Calu3 (cell line): ENCODE data around the gene TMEM131L. TPM values are rescaled to one million over a fixed set of nuclear protein-coding genes. Genes with fewer than 3 reads are reported as not detected.

ENCODE experiments used
- BruUV-seq: library from RNA; stranded (reverse); fragments of 400-500 nt; replicated peaks from 2 replicates; lab custom pipeline; 2021; lab: Mats Ljungman, UMichigan
- CTCF ChIA-PET: fragments of 300-600 bp; sonication (Branson Sonifier 250); formaldehyde crosslinking; loops from one replicate; lab custom pipeline; 2022; ENCODE audit warnings: antibody characterized with exemption; lab: Charles Lee
- DNase-seq: peaks from one replicate; pipeline ENCODE4 v3.0.0; 2022
- H3K27ac Mint-ChIP-seq: one replicate; pipeline ENCODE4 v1.8.0; 2022; ENCODE audit warnings: mixed read lengths; ENCODE audit not compliant: unreplicated experiment
- H3K27me3 Mint-ChIP-seq: one replicate; pipeline ENCODE4 v1.8.0; 2022; ENCODE audit warnings: mixed read lengths; ENCODE audit not compliant: unreplicated experiment
- H3K36me3 Mint-ChIP-seq: one replicate; pipeline ENCODE4 v1.8.0; 2022; ENCODE audit warnings: mild to moderate bottlenecking, moderate library complexity, mixed read lengths; ENCODE audit not compliant: insufficient read depth, unreplicated experiment
- H3K4me1 Mint-ChIP-seq: one replicate; pipeline ENCODE4 v1.8.0; 2022; ENCODE audit warnings: mild to moderate bottlenecking, low read depth, mixed read lengths; ENCODE audit not compliant: unreplicated experiment
- H3K4me3 Mint-ChIP-seq: one replicate; pipeline ENCODE4 v1.8.0; 2022; ENCODE audit warnings: mild to moderate bottlenecking, low read depth, moderate library complexity, mixed read lengths; ENCODE audit not compliant: unreplicated experiment
- H3K9me3 Mint-ChIP-seq: one replicate; pipeline ENCODE4 v1.8.0; 2022; ENCODE audit warnings: low read depth, mixed read lengths; ENCODE audit not compliant: unreplicated experiment
- intact Hi-C: fragments of 100-400 bp; cut with micrococcal nuclease; formaldehyde crosslinking; loops from one replicate; pipeline ENCODE4 v1.10.0; 2022; ENCODE audit not compliant: unreplicated experiment
- total RNA-seq: library from RNA; stranded (reverse); gene quantifications from 2 replicates; pipeline ENCODE4 v1.2.3, GENCODE V29; 2022
- TF ChIP-seq, protein P1 (sequence below): fragments of 200-600 bp; IDR thresholded peaks from one replicate; pipeline ENCODE4 v1.8.0; 2022; ENCODE audit warnings: antibody characterized with exemption; ENCODE audit not compliant: unreplicated experiment

The TMEM131L gene
- total RNA-seq, 1 experiment from 2014 or later: 9.4 TPM

DNA sequence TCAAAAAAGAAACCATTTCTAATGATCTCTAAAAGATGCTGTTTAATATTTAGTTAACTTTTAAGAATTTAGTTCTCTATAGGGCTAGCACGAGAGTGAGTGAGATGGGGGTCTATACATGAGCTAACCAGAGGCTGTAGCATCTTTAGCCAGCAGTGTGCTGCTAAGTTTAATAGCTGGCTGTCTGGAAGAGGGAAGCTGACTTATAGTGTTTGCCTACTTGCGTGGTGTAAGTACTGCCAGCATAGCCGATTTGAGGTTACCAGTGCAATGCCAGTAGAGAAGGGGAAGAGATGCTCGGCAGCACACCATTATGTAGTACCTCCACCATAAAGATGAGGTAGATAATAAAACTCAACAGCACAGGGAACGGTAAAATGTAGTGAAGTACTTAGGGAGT, 47.1 kb upstream of the TMEM131L start:
- Mint-ChIP-seq H3K9me3 (no peaks in the 10 kb centered on the region), H3K27ac (no peak overlapping the region), H3K4me3 (no peak overlapping the region), H3K27me3 (no peaks in the 10 kb centered on the region), H3K4me1 (no peaks in the 10 kb centered on the region), H3K36me3 (no peaks in the 10 kb centered on the region)
- intact Hi-C loops: no loop called here
- no peak for DNase-seq
- CTCF ChIA-PET: no interaction called here
- BruUV-seq: no TSS peak
- TF ChIP-seq, protein P1, sequence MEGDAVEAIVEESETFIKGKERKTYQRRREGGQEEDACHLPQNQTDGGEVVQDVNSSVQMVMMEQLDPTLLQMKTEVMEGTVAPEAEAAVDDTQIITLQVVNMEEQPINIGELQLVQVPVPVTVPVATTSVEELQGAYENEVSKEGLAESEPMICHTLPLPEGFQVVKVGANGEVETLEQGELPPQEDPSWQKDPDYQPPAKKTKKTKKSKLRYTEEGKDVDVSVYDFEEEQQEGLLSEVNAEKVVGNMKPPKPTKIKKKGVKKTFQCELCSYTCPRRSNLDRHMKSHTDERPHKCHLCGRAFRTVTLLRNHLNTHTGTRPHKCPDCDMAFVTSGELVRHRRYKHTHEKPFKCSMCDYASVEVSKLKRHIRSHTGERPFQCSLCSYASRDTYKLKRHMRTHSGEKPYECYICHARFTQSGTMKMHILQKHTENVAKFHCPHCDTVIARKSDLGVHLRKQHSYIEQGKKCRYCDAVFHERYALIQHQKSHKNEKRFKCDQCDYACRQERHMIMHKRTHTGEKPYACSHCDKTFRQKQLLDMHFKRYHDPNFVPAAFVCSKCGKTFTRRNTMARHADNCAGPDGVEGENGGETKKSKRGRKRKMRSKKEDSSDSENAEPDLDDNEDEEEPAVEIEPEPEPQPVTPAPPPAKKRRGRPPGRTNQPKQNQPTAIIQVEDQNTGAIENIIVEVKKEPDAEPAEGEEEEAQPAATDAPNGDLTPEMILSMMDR: no peak

DNA sequence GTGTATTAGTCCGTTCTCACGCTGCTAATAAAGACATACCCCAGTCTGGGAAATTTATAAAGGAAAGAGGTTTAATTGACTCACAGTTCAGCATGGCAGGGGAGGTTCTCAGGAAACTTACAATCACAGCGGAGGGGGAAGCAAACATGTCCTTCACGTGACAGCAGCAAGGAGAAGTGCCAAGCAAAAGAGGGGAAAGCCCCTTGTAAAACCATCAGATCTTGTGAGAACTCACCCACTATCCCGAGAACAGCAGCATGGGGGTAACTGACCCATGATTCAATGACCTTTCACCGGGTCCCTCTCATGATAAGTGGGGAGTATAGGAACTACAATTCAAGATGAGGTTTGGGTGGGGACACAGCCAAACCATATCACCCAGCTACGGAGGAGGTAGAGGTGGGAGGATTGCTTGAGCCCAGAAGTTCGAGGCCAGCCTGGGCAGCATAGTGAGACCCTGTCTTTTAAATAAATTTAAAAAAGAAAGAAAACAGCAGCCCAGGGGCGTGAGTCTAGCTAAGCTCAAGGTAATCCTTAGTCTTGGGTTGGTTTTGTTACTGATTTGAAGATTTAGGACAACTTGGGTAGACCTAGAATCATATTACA, 46.4 kb upstream of the TMEM131L start:
- CTCF ChIA-PET: no interaction called here
- no peak for DNase-seq
- BruUV-seq: no TSS peak
- no peak overlapping the region for H3K4me3 Mint-ChIP-seq
- intact Hi-C loops: no loop called here
- TF ChIP-seq, protein P1: no peak
- H3K27me3 Mint-ChIP-seq: no peaks in the 10 kb centered on the region
- no peaks in the 10 kb centered on the region for H3K36me3 Mint-ChIP-seq
- H3K4me1 Mint-ChIP-seq: no peaks in the 10 kb centered on the region
- H3K27ac Mint-ChIP-seq: no peak overlapping the region
- no peaks in the 10 kb centered on the region for H3K9me3 Mint-ChIP-seq

DNA sequence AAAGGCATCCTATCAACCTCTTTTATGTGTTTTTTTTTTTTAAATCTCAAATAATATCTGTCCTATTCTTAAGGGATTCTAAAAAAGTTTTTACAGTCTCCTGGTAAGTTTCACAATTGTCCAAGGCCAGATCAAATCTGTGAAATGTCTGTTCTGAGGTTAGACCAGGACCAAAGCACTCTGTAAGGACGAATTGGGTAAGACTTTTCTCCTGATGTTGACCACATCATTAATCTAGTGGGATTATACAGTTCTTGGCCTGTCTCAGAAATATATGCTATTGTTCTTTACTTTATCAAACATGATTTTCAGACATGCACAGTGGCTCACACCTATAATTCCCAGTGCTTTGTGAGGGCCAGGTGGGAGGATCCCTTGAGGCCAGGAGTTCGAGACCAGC, 45.8 kb upstream of the TMEM131L start:
- TF ChIP-seq, protein P1: no peak
- Mint-ChIP-seq H3K9me3 (no peaks in the 10 kb centered on the region), H3K4me1 (no peaks in the 10 kb centered on the region), H3K27me3 (no peaks in the 10 kb centered on the region), H3K27ac (no peak overlapping the region), H3K4me3 (no peak overlapping the region), H3K36me3 (no peaks in the 10 kb centered on the region)
- BruUV-seq: no TSS peak
- CTCF ChIA-PET: no interaction called here
- DNase-seq: no peak
- intact Hi-C loops: no loop called here

DNA sequence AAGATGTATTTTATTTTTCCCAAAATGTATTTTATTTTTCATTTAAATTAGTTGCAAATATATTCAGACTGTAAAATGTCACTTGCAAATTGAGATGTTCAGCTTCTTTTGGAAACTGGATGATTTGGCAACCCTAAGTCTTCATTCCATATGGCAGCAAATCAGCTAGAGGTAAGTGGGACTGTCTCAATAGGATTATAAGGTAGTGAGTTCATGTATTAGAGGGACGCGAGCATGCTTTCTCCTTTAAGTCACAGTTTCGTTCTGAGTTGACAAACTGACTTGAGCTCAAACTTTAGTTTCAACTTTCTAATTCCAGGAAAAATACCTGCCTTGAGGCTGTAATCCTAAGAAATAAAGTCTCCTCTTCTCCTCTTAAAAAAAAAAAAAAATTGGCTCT, 44.2 kb upstream of the TMEM131L start:
- no peaks in the 10 kb centered on the region for H3K36me3 Mint-ChIP-seq
- H3K4me3 Mint-ChIP-seq: no peak overlapping the region
- H3K27ac Mint-ChIP-seq: no peak overlapping the region
- TF ChIP-seq, protein P1: no peak
- H3K9me3 Mint-ChIP-seq: no peaks in the 10 kb centered on the region
- intact Hi-C loops: no loop called here
- CTCF ChIA-PET: no interaction called here
- no peaks in the 10 kb centered on the region for H3K4me1 Mint-ChIP-seq
- H3K27me3 Mint-ChIP-seq: no peaks in the 10 kb centered on the region
- DNase-seq: no peak
- no TSS peak for BruUV-seq
